Measurements from ENCODE around the gene FZD4.

The FZD4 gene

DNA sequence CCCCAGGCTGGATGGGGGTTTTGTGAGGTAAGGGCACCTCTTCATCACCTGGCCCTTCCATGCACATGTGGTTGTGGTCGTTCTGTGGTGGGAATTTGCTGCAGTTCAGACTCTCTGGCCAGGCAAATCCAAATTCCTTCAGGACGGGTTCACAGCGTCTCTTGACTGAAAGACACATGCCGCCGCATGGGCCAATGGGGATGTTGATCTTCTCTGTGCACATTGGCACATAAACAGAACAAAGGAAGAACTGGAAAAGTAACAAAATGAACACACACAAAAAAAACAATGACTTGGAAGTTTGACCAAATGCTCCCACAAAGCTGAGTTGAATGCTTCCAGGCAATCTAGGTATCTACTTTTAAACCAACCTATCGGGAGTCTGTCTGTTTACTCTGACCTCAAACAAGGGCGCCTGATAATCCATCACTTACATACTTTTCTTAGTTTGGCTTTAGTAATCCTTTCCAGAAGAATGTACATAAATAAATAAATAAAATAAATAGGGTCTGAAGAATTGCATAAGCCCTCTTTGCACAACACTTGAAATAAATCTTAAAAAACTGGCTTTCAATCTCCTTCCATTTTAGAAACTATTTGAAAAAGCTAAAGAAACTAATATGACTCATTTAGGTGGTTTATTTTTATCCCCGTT lies 2.8 kb downstream of the FZD4 start:
- Histone ChIP-seq H3K36me3 (peaks cover 22 to 44% (median 28%) of the 10 kb centered on the region in 3 donors), H3K27me3 (no peaks in the 10 kb centered on the region), H3K4me1 (peaks cover 0 to 64% (median 49%) of the 10 kb centered on the region in 4 donors), H3K9me3 (no peaks in the 10 kb centered on the region), H3K4me3 (peak overlapping the region; percentile 88 to 89), H3K27ac (peak overlapping the region; percentile 90)
- no peak for TF ChIP-seq CTCF (IDR thresholded peaks at IDR 0.05)
- no peak for DNase-seq
- intact Hi-C loops (cut with DNase I; ENCODE audit: low total_unique reads), result no loop called here

DNA sequence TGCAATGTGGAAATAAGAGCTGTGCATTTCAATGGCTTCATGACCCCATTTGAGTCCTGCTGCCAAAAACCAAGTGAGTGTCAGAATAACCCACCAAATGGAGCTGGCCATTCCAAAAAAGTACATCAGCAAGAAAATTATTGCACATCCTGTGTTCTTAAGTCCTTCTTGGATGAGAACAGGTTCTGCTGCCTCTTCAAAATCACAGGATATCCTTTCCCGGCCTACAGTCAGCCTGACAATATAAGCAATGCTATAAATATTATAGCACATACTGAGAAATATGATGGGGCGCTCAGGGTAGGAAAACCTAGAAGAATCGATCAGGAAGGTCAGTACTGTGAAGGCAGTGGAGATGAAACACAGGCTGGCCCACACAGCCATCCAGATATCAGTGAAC lies 3.5 kb downstream of the FZD4 start:
- no peak for TF ChIP-seq CTCF (IDR thresholded peaks at IDR 0.05)
- Histone ChIP-seq H3K27me3 (no peaks in the 10 kb centered on the region), H3K9me3 (no peaks in the 10 kb centered on the region), H3K36me3 (peaks cover 27 to 51% (median 34%) of the 10 kb centered on the region in 3 donors), H3K27ac (peak overlapping the region; percentile 90), H3K4me1 (peaks cover 0 to 64% (median 51%) of the 10 kb centered on the region in 4 donors), H3K4me3 (peak overlapping the region; percentile 88 to 89)
- no peak for DNase-seq
- intact Hi-C loops (cut with DNase I; ENCODE audit: low total_unique reads), result no loop called here

DNA sequence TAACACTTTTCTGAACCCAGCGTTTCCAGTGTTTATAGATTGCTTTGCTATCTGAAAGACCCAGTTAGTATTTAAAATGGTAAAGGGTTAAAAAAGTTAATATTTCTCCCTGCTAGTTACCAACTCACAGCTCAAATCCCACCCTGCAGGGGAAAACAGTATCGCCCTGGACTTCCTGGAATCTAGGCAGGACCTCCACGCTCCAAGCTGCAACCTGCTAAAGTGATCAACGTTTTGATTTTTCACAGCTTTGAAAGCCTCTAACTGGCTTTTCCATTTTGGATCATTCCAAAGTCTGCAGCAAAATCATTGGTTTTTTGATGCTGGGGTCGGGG lies 4.6 kb downstream of the FZD4 start:
- Histone ChIP-seq H3K36me3 (peaks cover 32 to 61% (median 45%) of the 10 kb centered on the region in 3 donors), H3K4me1 (peaks cover 0 to 69% (median 58%) of the 10 kb centered on the region in 4 donors), H3K27me3 (no peaks in the 10 kb centered on the region), H3K9me3 (no peaks in the 10 kb centered on the region), H3K27ac (peak overlapping the region; percentile 28 to 90), H3K4me3 (peak overlapping the region; percentile 88 to 89)
- TF ChIP-seq CTCF (IDR thresholded peaks at IDR 0.05), result no peak
- intact Hi-C loops (cut with DNase I; ENCODE audit: low total_unique reads), result no loop called here
- DNase-seq, result no peak

DNA sequence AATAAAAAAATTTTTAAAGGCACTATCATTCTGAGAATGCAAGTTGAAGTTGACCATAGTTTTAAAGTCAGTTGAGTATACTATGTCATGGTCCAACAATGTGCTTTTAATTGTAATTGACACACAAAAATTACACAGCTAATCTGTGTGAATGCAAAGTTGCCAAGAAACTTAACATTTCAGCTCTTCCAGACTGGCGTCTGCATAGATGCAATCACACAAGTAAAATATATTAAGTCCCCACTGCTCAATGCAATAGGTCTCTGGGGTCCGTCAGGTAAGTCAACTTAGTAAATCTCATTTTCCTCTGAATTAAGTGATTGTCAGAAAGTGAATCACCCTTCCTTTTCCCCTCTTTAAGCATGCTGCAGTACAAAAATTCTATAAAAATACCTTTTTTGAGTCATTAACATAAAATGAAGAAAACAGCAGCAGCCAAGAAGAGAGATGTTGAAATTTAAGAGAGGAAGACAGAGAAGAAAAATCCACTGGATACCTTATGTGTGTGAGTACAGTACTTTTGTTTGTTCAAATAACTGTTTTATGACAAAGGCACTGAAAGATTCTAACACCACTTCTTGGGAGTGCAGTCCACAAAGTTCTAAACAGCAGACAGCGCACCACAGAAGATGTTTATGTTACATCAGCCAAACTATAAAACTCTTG lies 5.1 kb downstream of the FZD4 start:
- Histone ChIP-seq H3K4me1 (peaks cover 0 to 74% (median 61%) of the 10 kb centered on the region in 4 donors), H3K27me3 (no peaks in the 10 kb centered on the region), H3K36me3 (peaks cover 32 to 61% (median 47%) of the 10 kb centered on the region in 3 donors), H3K9me3 (no peaks in the 10 kb centered on the region), H3K27ac (peak overlapping the region; percentile 28 to 90), H3K4me3 (peak overlapping the region; percentile 88 to 89)
- TF ChIP-seq CTCF (IDR thresholded peaks at IDR 0.05), result no peak
- DNase-seq, result no peak
- intact Hi-C loops (cut with DNase I; ENCODE audit: low total_unique reads), result no loop called here

DNA sequence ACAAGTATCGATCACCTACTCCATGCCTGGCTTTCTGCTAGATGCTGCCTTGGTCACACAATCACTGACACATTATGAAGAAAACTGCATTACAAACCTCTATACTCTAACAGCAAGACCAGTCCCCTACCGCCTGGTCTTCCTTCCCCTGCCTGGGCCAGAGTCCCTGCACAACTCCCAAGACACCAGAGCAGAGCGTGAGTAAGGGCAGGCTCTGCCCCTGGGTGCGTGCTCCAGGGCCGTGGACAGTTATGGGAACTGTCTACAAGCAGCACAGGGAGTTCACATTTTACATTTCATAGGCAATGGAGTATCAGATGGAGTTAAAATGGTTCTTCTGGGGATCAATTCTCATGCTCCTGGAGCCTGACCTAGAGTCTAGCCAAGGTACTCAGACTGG lies 6.5 kb downstream of the FZD4 start:
- Histone ChIP-seq H3K27me3 (no peaks in the 10 kb centered on the region), H3K4me1 (peaks cover 0 to 87% (median 62%) of the 10 kb centered on the region in 4 donors), H3K36me3 (peaks cover 32 to 69% (median 61%) of the 10 kb centered on the region in 3 donors), H3K4me3 (peak overlapping the region; percentile 88 to 89), H3K9me3 (no peaks in the 10 kb centered on the region), H3K27ac (peak overlapping the region; percentile 47 to 52)
- DNase-seq, result no peak
- intact Hi-C loops (cut with DNase I; ENCODE audit: low total_unique reads), result no loop called here
- no peak for TF ChIP-seq CTCF (IDR thresholded peaks at IDR 0.05)
